Ovary (tissue), 9 donors: ENCODE measurements around the gene RETSAT. TPM values are rescaled to one million over a fixed set of nuclear protein-coding genes. Genes with fewer than 3 reads are reported as not detected.
"Not testable (repeated sequence)": the region's sequence is repeated elsewhere in the genome, so short reads cannot be mapped to it uniquely, and the experiment has no call there.

ENCODE experiments used
- DNase-seq, 5 donors: peaks; one replicate each; pipeline ENCODE4 v3.0.0-alpha.2; 2019 to 2020
- H3K27ac ChIP-seq, 2 donors: fragments of 200-600 bp; one replicate each; pipeline versions ENCODE4 v1.5.1 to v1.8.0; 2019 to 2022
- H3K27me3 ChIP-seq: fragments of 200-600 bp; one replicate; pipeline ENCODE4 v1.8.0; 2022
- H3K36me3 ChIP-seq: fragments of 200-600 bp; sonication (generic); one replicate; pipeline ENCODE4 v1.5.1; 2019
- H3K4me1 ChIP-seq: one replicate; pipeline ENCODE4 v1.8.1; 2013; ENCODE audit warnings: mild to moderate bottlenecking, moderate library complexity; ENCODE audit not compliant: insufficient read depth
- H3K4me3 ChIP-seq: fragments of 200-600 bp; sonication (generic); one replicate; pipeline ENCODE4 v1.5.1; 2017
- H3K9me3 ChIP-seq, 2 donors: fragments of 200-600 bp in 1 of 2; sonication (generic) in 1 of 2; one replicate each; pipeline versions ENCODE4 v1.5.1 to v1.8.1; 2013 to 2019; ENCODE audit warnings: mild to moderate bottlenecking in 1 of 2, moderate library complexity in 1 of 2
- CTCF ChIP-seq, 3 donors: fragments of 450-650 bp in 2 of 3; fragments of 200-600 bp in 1 of 3; IDR thresholded peaks; one replicate each; pipeline versions ENCODE4 v1.5.1 to v1.8.0; 2016 to 2022; ENCODE audit warnings: antibody characterized with exemption in 3 of 3, mild to moderate bottlenecking in 1 of 3
- EP300 ChIP-seq: sonication (generic); formaldehyde crosslinking; IDR thresholded peaks from one replicate; pipeline ENCODE4 v1.6.1; 2017; ENCODE audit warnings: antibody characterized with exemption
- POLR2A ChIP-seq: fragments of 450-650 bp; IDR thresholded peaks from one replicate; pipeline ENCODE4 v1.6.1; 2017; ENCODE audit warnings: antibody characterized with exemption, mild to moderate bottlenecking, moderate library complexity
- WGBS, 3 donors: extraction: QIAGEN DNeasy Blood & Tissue Kit in 1 of 3; methylation state at CpG; one replicate each; pipeline versions ENCODE4 v1.1.5 to v1.1.7; 2013 to 2017; 5-methylcytosine and 5-hydroxymethylcytosine counted together
- intact Hi-C, 4 donors: fragments of 100-400 bp; cut with DNase I; formaldehyde crosslinking; loops; one replicate each; pipeline versions ENCODE4 v1.11.0 to v1.15.1; 2022 to 2023
- polyA plus RNA-seq, 2 donors: library from polyadenylated mRNA; stranded (reverse); fragments of 200-250 nt in 1 of 2; fragments of 350-450 nt in 1 of 2; fragmentation: Illumina TruSeq in 1 of 2; extraction: RNeasy Lipid Tissue Mini Kit (QIAGEN cat#74804) in 1 of 2; gene quantifications; one replicate each; pipeline ENCODE4 v1.2.3, GENCODE V29; 2013 to 2014
- total RNA-seq, 7 donors: library from RNA; depleted of rRNA in 2 of 7; stranded (reverse); fragments of >200 nt in 2 of 7; fragmentation: NEBNext Ultra II Directional in 3 of 7; extraction: Animal tissue kit (Norgen Biotek cat#: 25700) in 3 of 7; gene quantifications; one replicate each; pipeline versions ENCODE4 v1.1.0 to v1.2.4, GENCODE V29; 2016 to 2023
- donor health status: DM: no; HTN: no; CAD: no; lungs with moderate emphysema.
- donor health status: DM: no; HTN: no; CAD: no.
- donor health status: Bipolar disorder and iron deficiency.
- donor health status: DM: yes; HTN: yes; CAD: no.
- donor health status: DM: no; HTN: no; CAD: no.
- donor health status: DM: yes; HTN: yes; CAD: no.

The RETSAT gene
- total and polyA plus RNA-seq, 9 donors = 13.4 to 29.4 (median 24.8) TPM

DNA sequence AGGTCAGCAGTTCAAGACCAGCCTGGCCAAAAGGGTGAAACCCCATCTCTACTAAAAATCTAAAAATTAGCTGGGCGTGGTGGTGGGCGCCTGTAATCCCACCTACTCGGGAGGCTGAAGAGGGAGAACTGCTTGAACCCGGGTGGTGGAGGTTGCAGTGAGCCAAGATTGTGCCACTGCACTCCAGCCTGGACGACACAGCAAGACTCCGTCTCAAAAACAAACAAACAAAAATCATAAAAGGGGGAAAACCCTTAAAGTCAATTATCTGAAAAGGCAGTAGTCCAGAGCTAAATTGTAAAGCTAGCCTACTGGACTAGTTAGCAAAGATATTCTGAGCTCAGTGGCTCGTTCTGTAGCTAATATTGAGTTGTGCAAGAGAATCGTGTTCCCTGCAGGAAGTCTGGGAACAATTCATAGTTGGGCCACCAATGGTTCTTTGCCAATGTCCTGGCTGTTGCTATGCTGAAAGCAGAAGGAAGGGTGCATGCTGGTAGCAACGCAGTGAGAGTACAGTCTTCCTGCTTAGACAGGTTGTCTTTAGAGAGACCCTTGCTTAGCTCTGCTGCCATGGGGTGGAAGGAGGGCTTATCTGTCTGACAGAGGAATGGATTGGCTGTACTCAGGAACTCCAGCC, 30.9 kb downstream of the RETSAT start:
- Histone ChIP-seq H3K4me3 (no peak overlapping the region), H3K27me3 (no peaks in the 10 kb centered on the region), H3K27ac (no peak overlapping the region), H3K36me3 (no peaks in the 10 kb centered on the region), H3K4me1 (peaks cover 13% of the 10 kb centered on the region), H3K9me3 (no peaks in the 10 kb centered on the region)
- no peak for DNase-seq
- intact Hi-C loops = no loop called here
- WGBS, 3 donors = 88 to 90% (median 89%) methylated on average over 9 of the region's 9 CpGs
- TF ChIP-seq CTCF (IDR thresholded peaks at IDR 0.05) = no peak
- no peak for TF ChIP-seq POLR2A
- no peak for TF ChIP-seq EP300

DNA sequence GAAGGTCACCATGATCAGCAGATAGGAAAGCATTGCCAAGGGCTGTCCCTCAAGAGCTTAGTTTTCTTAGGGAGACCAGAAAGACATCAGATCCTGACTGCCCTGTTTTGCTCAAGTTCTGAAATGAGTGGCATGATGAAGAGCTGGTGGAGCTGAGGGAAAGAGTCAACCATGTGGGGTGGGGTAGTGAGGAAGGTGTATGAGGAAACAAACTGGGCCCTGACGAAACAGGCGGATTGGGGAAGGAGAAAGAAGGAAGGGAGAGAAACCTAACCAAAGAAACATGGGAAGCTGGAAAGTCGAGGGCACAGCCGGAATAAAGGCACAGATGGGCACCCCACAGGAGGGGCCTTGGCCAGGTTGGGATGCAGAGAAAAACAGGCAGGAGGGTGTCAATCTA, 34.5 kb downstream of the RETSAT start:
- H3K27me3 ChIP-seq = no peaks in the 10 kb centered on the region
- no peak for DNase-seq
- H3K9me3 ChIP-seq = no peaks in the 10 kb centered on the region
- H3K27ac ChIP-seq = no peak overlapping the region
- peaks cover 3% of the 10 kb centered on the region for H3K4me1 ChIP-seq
- TF ChIP-seq POLR2A = no peak
- no peak for TF ChIP-seq EP300
- TF ChIP-seq CTCF (IDR thresholded peaks at IDR 0.05) = no peak
- H3K36me3 ChIP-seq = no peaks in the 10 kb centered on the region
- intact Hi-C loops = loop anchor here in 1 of 4 donors (2.0 kb wide), 1 partner anchor 23 kb away; no protein-coding TSS in a partner anchor
- 93 to 96% (median 96%) methylated on average over 4 of the region's 4 CpGs for WGBS, 3 donors
- no peak overlapping the region for H3K4me3 ChIP-seq

GRCh38 chr2:85318222-85319074, 35.9 kb downstream of the RETSAT start:
- H3K27ac ChIP-seq = no peak overlapping the region
- peaks cover 2% of the 10 kb centered on the region for H3K4me1 ChIP-seq
- DNase-seq = no peak
- no peaks in the 10 kb centered on the region for H3K27me3 ChIP-seq
- intact Hi-C loops = loop anchor here in 1 of 4 donors (2.0 kb wide), 1 partner anchor 24 kb away; no protein-coding TSS in a partner anchor
- no peak for TF ChIP-seq EP300
- TF ChIP-seq CTCF (IDR thresholded peaks at IDR 0.05) = no peak
- no peak for TF ChIP-seq POLR2A
- H3K4me3 ChIP-seq = no peak overlapping the region
- WGBS, 3 donors = 79 to 86% (median 80%) methylated on average over 11 of the region's 11 CpGs
- H3K9me3 ChIP-seq = no peaks in the 10 kb centered on the region
- H3K36me3 ChIP-seq = no peaks in the 10 kb centered on the region

- WGBS, 3 donors = 53 to 74% (median 68%) methylated on average over 4 to 5 of the region's 5 CpGs
- H3K27ac ChIP-seq, DNase-seq, H3K27me3 ChIP-seq, H3K4me3 ChIP-seq, H3K9me3 ChIP-seq, H3K36me3 ChIP-seq, H3K4me1 ChIP-seq, intact Hi-C loops: not testable (repeated sequence)
These were observed 38.4 kb downstream of the RETSAT start for GRCh38 chr2:85315921-85316320.

- Histone ChIP-seq H3K9me3 (no peaks in the 10 kb centered on the region), H3K27ac (no peak overlapping the region), H3K4me3 (no peak overlapping the region), H3K36me3 (no peaks in the 10 kb centered on the region), H3K4me1 (peaks cover 2% of the 10 kb centered on the region), H3K27me3 (no peaks in the 10 kb centered on the region)
- intact Hi-C loops = no loop called here
- TF ChIP-seq CTCF (IDR thresholded peaks at IDR 0.05) (no peak), POLR2A (no peak), EP300 (no peak)
- DNase-seq = no peak
- 75 to 86% (median 80%) methylated on average over 10 of the region's 10 CpGs for whole genome bisulfite sequencing, 3 donors
These were observed 39.5 kb downstream of the RETSAT start for GRCh38 chr2:85314884-85315242.
